Kidney (tissue), 14 donors: Measurements from ENCODE around the gene GCK. TPM values are rescaled to one million over a fixed set of nuclear protein-coding genes. Genes with fewer than 3 reads are reported as not detected.

Experiments
- DNase-seq, 5 donors: peaks; one replicate each; pipeline ENCODE4 v3.0.0-alpha.2; 2013 to 2020
- FAIRE-seq: peaks from 2 replicates; lab custom pipeline; 2012; peaks lifted over from hg19 to GRCh38; lab: Jason Lieb, UNC
- H3K27ac ChIP-seq, 2 donors: one replicate each; pipeline ENCODE4 v1.7.0; 2013; ENCODE audit warnings: low read depth in 2 of 2, low read length in 2 of 2, inconsistent platforms in 1 of 2
- H3K27me3 ChIP-seq: one replicate; pipeline ENCODE4 v1.7.1; 2013; ENCODE audit warnings: low read length, inconsistent platforms; ENCODE audit not compliant: control insufficient read depth, insufficient read depth
- H3K36me3 ChIP-seq, 3 donors: one replicate each; pipeline versions ENCODE4 v1.7.0 to v1.7.1; 2013; ENCODE audit warnings: low read length in 3 of 3, control low read depth in 1 of 3, inconsistent platforms in 1 of 3; ENCODE audit not compliant: insufficient read depth in 3 of 3, control insufficient read depth in 2 of 3
- H3K4me1 ChIP-seq, 3 donors: one replicate each; pipeline versions ENCODE4 v1.7.0 to v1.7.1; 2013; ENCODE audit warnings: low read length in 3 of 3, inconsistent platforms in 1 of 3, low read depth in 1 of 3; ENCODE audit not compliant: control insufficient read depth in 2 of 3, insufficient read depth in 2 of 3
- H3K4me3 ChIP-seq, 3 donors: one replicate each; pipeline versions ENCODE4 v1.7.0 to v1.8.1; 2013; ENCODE audit warnings: low read length in 3 of 3, control low read depth in 1 of 3, inconsistent platforms in 1 of 3
- H3K9ac ChIP-seq, 3 donors: one replicate each; pipeline versions ENCODE4 v1.7.0 to v1.7.1; 2013; ENCODE audit warnings: low read length in 3 of 3, control low read depth in 1 of 3, inconsistent platforms in 1 of 3
- H3K9me3 ChIP-seq, 3 donors: one replicate each; pipeline versions ENCODE4 v1.7.0 to v1.7.1; 2013; ENCODE audit warnings: low read length in 3 of 3, control low read depth in 1 of 3, inconsistent platforms in 1 of 3; ENCODE audit not compliant: control insufficient read depth in 2 of 3, insufficient read depth in 1 of 3
- intact Hi-C: fragments of 100-400 bp; cut with DNase I; formaldehyde crosslinking; loops from one replicate; pipeline ENCODE4 v1.11.1; 2022
- polyA plus RNA-seq: library from polyadenylated mRNA; stranded (reverse); fragments of 350-450 nt; fragmentation: Illumina TruSeq; extraction: RNeasy Lipid Tissue Mini Kit (QIAGEN cat#74804); gene quantifications from one replicate; pipeline ENCODE4 v1.2.3, GENCODE V29; 2014; ENCODE audit warnings: low read depth, low replicate concordance; ENCODE audit not compliant: insufficient read depth
- total RNA-seq: library from RNA; stranded (reverse); fragmentation: NEBNext Ultra II Directional; extraction: Animal tissue kit (Norgen Biotek cat#: 25700); gene quantifications from one replicate; pipeline ENCODE4 v1.2.1, GENCODE V29; 2021
- TF ChIP-seq, protein P1 (sequence below): IDR thresholded peaks from 3 replicates; pipeline ENCODE4 v1.5.1; 2012; ENCODE audit warnings: mild to moderate bottlenecking, moderate library complexity, borderline replicate concordance; ENCODE audit not compliant: insufficient read depth; ENCODE audit errors: extremely low read depth
- donor health status: control.
- donor health status: control.
- donor health status: control.
- donor health status: control.
- donor health status: control.
- donor health status: DM: yes; HTN: yes; CAD: no.
- donor health status: Normal renal cell carcinoma (clear cell type).

GCK gene
- total and polyA plus RNA-seq, 2 donors from 2014 or later = 0.25 to 1.0 TPM

DNA sequence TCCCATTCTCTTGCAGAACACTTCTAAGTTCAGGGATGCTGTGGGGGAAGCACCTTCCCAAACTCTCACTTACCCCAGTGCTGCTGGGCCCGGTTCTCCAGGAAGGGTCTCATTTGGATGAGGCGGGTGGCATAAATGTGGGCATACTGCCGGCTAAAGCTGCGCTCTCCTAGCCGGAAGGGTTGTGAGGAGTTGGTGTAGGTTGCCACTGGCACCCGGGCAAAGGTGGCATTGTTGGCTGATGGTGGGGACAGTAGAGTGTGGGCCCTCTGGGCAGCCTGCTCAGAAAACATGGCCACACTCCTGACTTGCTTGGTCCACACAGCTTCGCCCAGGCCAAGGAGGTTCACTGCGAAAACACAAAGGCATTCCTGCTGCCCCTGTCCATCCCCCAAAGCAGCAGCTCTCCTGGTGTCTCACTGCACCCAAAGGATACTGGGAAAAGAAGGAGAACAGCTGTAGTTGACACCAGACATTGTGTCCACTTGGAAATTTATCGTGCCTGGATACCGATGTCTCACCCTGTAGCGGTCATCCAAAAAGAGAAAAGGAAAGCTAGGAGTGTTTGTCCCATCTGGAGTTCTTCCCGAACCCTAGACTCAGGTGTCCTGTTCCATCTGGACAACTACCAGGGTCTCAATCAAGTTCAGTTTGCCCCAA lies 67.3 kb downstream of the GCK start:
- no peak overlapping the region for H3K27ac ChIP-seq
- H3K9me3 ChIP-seq = no peaks in the 10 kb centered on the region
- DNase-seq (peak in 1 of 5 donors; percentile 55), FAIRE-seq (no peak)
- no peak overlapping the region for H3K9ac ChIP-seq
- intact Hi-C loops = no loop called here
- no peaks in the 10 kb centered on the region for H3K27me3 ChIP-seq
- peaks cover 0 to 6% (median 4%) of the 10 kb centered on the region in 3 donors for H3K36me3 ChIP-seq
- H3K4me3 ChIP-seq = no peak overlapping the region
- peaks cover 0 to 7% (median 4%) of the 10 kb centered on the region in 3 donors for H3K4me1 ChIP-seq
- TF ChIP-seq, protein P1, sequence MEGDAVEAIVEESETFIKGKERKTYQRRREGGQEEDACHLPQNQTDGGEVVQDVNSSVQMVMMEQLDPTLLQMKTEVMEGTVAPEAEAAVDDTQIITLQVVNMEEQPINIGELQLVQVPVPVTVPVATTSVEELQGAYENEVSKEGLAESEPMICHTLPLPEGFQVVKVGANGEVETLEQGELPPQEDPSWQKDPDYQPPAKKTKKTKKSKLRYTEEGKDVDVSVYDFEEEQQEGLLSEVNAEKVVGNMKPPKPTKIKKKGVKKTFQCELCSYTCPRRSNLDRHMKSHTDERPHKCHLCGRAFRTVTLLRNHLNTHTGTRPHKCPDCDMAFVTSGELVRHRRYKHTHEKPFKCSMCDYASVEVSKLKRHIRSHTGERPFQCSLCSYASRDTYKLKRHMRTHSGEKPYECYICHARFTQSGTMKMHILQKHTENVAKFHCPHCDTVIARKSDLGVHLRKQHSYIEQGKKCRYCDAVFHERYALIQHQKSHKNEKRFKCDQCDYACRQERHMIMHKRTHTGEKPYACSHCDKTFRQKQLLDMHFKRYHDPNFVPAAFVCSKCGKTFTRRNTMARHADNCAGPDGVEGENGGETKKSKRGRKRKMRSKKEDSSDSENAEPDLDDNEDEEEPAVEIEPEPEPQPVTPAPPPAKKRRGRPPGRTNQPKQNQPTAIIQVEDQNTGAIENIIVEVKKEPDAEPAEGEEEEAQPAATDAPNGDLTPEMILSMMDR = no peak

DNA sequence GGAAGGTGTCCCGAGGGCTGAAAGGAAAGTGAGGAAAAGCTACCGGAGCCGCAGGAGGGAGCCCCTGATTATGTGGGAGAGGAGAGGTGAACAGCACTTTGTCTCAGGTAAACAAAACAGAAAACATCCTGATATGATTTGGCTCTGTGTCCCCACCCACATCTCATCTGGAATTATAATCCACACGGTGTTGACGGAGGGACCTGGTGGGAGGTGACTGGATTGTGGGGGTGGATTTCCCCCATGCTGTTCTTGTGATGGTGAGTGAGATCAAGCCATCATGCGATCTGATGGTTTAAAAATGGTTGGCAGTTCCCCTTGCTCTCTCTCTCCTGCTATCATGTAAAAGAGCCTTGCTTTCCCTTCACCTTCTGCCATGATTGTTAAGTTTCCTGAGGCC lies 68.8 kb downstream of the GCK start:
- Histone ChIP-seq H3K9me3 (no peaks in the 10 kb centered on the region), H3K27ac (no peak overlapping the region), H3K4me1 (peaks cover 0 to 7% (median 4%) of the 10 kb centered on the region in 3 donors), H3K9ac (no peak overlapping the region), H3K36me3 (peaks cover 0 to 6% (median 4%) of the 10 kb centered on the region in 3 donors), H3K27me3 (no peaks in the 10 kb centered on the region), H3K4me3 (no peak overlapping the region)
- TF ChIP-seq, protein P1 = no peak
- intact Hi-C loops = no loop called here
- FAIRE-seq = no peak
- peak in 1 of 5 donors; percentile 12 for DNase-seq

DNA sequence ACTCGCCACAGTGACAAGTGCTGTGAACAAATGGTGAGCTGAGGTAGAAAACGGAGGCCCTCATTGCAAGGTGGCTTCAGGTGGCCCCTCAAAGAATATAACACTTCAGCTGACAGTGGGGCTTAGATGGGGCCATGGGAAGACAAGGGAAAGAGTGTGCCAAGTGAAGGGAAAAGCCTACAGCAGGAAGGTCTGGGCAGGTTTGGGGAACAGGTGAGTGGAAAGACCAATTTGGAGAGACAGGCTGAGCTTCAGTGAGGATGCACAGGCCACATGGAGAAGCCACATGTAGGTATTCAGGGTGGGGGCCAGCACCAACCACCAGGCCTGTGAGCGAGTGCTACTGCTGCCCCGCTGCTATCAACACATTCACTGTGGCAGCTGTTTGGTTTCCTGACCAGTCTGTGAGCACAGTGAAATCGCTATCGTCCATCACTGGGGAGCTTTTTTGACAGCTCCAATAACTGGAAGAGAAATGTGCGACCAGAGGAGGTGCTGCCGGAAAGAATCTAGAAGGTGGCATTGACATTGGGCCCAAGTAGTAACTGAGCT lies 69.3 kb downstream of the GCK start:
- peaks cover 0 to 6% (median 4%) of the 10 kb centered on the region in 3 donors for H3K36me3 ChIP-seq
- peaks cover 0 to 7% (median 4%) of the 10 kb centered on the region in 3 donors for H3K4me1 ChIP-seq
- intact Hi-C loops = no loop called here
- H3K9ac ChIP-seq = no peak overlapping the region
- H3K27ac ChIP-seq = no peak overlapping the region
- TF ChIP-seq, protein P1 = no peak
- H3K27me3 ChIP-seq = no peaks in the 10 kb centered on the region
- FAIRE-seq (no peak), DNase-seq (peak in 1 of 5 donors; percentile 24)
- H3K9me3 ChIP-seq = no peaks in the 10 kb centered on the region
- H3K4me3 ChIP-seq = no peak overlapping the region
